Memory B cell (primary cell): Measurements from ENCODE around the gene ANLN.
A peak's percentile ranks its signal among the peaks of the same experiment; 100 is the strongest.

Experiments used
- ATAC-seq: fragments of 150-1000 bp; cut with Tn5 transposase; 2 replicates; pipeline ENCODE4 v1.10.0; 2021; ENCODE audit warnings: low read depth, mild to moderate bottlenecking, moderate library complexity
- DNase-seq, 2 donors: peaks; one replicate each; pipeline ENCODE4 v3.0.0; 2022; ENCODE audit warnings: low spot score in 2 of 2
- H3K27ac Mint-ChIP-seq: one replicate; pipeline ENCODE4 v1.8.0; 2022; ENCODE audit warnings: mild to moderate bottlenecking, moderate library complexity, mixed read lengths
- H3K27me3 Mint-ChIP-seq: one replicate; pipeline ENCODE4 v1.8.0; 2022; ENCODE audit warnings: mixed read lengths
- H3K36me3 Mint-ChIP-seq: one replicate; pipeline ENCODE4 v1.8.0; 2022; ENCODE audit warnings: mild to moderate bottlenecking, mixed read lengths
- H3K4me1 Mint-ChIP-seq: one replicate; pipeline ENCODE4 v1.8.0; 2022; ENCODE audit warnings: mixed read lengths
- H3K4me3 Mint-ChIP-seq: one replicate; pipeline ENCODE4 v1.8.0; 2022; ENCODE audit warnings: mild to moderate bottlenecking, moderate library complexity, mixed read lengths
- H3K9me3 Mint-ChIP-seq: one replicate; pipeline ENCODE4 v1.8.0; 2022; ENCODE audit warnings: mixed read lengths

Gene ANLN

DNA sequence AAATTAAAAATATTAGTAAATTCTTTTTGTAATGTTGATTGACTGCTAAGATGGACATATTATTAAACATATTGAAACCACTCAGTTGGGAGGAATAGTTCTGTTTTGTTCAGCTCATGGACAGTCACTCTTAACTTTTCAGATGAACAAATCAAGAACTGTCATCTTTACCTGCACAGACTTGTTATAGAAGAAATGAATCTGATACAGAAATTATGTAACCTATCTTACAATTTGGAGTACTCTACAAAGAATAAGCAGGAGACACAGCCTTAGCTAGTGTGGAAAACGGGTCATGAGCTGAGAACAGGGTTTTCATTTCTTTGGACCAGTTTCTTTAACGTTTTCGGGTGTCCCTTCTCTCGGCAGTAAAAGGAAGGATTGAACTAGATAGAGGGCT lies 1.2 kb upstream of the ANLN start:
- Mint-ChIP-seq H3K4me1 (peaks cover 13% of the 10 kb centered on the region), H3K4me3 (peak overlapping the region; percentile 43), H3K27ac (no peak overlapping the region), H3K27me3 (no peaks in the 10 kb centered on the region), H3K36me3 (no peaks in the 10 kb centered on the region), H3K9me3 (no peaks in the 10 kb centered on the region)
- DNase-seq (no peak), ATAC-seq (no peak)

GRCh38 chr7:36390199-36391090 lies 783 bp downstream of the ANLN start:
- Mint-ChIP-seq H3K27me3 (no peaks in the 10 kb centered on the region), H3K4me3 (peak overlapping the region; percentile 77), H3K36me3 (no peaks in the 10 kb centered on the region), H3K9me3 (no peaks in the 10 kb centered on the region), H3K27ac (peak overlapping the region; percentile 15), H3K4me1 (peaks cover 13% of the 10 kb centered on the region)
- DNase-seq, result no peak
- no peak for ATAC-seq

DNA sequence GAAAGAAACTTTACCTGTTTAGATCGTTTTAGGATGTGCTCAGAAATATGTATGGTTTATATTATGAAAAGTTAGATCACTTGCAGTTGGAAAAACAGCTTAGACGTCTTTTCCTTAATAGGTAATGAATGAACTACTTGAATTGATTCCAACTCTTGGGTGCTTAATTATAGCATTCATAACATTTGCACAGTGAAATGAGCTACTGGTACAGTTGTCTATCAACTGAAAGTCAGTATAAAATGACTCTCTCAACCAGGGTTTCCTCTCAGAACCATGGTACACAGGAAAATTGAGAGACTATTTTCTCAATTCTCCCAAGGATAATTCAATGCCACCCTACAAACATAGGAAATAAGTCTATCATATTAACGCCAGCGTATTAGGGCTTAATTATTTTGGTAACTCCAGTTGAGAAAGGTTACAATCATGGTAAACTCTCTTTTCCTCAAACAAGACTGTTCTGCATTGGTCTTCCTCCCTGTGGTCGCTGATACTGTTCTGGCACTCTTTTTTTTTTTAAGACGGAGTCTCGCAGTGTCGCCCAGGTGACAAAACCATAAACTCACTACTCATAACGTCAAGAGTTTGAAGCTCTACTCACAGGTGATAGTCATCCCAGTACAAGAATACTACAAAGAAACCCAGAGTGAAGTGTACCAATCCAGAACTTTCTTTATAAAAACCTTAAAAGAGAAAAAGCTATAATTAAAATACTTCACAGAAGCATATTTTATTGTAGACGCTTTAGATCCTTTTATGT lies 2.0 kb downstream of the ANLN start:
- peaks cover 13% of the 10 kb centered on the region for H3K4me1 Mint-ChIP-seq
- H3K9me3 Mint-ChIP-seq, result no peaks in the 10 kb centered on the region
- DNase-seq, result no peak
- H3K36me3 Mint-ChIP-seq, result no peaks in the 10 kb centered on the region
- H3K27me3 Mint-ChIP-seq, result no peaks in the 10 kb centered on the region
- peak overlapping the region; percentile 46 for H3K4me3 Mint-ChIP-seq
- no peak for ATAC-seq
- H3K27ac Mint-ChIP-seq, result no peak overlapping the region

- Mint-ChIP-seq H3K27me3 (peaks cover 2% of the 10 kb centered on the region), H3K36me3 (no peaks in the 10 kb centered on the region), H3K4me1 (peaks cover 13% of the 10 kb centered on the region), H3K27ac (no peak overlapping the region), H3K9me3 (no peaks in the 10 kb centered on the region), H3K4me3 (no peak overlapping the region)
- DNase-seq, result no peak
- no peak for ATAC-seq
Observed at GRCh38 chr7:36393826-36394225, 4.2 kb downstream of the ANLN start.

- ATAC-seq, result no peak
- no peaks in the 10 kb centered on the region for H3K36me3 Mint-ChIP-seq
- no peak for DNase-seq
- no peaks in the 10 kb centered on the region for H3K9me3 Mint-ChIP-seq
- peaks cover 9% of the 10 kb centered on the region for H3K4me1 Mint-ChIP-seq
- no peak overlapping the region for H3K4me3 Mint-ChIP-seq
- H3K27me3 Mint-ChIP-seq, result peaks cover 2% of the 10 kb centered on the region
- no peak overlapping the region for H3K27ac Mint-ChIP-seq
Observed at GRCh38 chr7:36395171-36395894, 5.7 kb downstream of the ANLN start.

- no peak for DNase-seq
- no peak overlapping the region for H3K4me3 Mint-ChIP-seq
- H3K27ac Mint-ChIP-seq, result no peak overlapping the region
- no peak for ATAC-seq
- H3K9me3 Mint-ChIP-seq, result no peaks in the 10 kb centered on the region
- H3K36me3 Mint-ChIP-seq, result no peaks in the 10 kb centered on the region
- peaks cover 3% of the 10 kb centered on the region for H3K4me1 Mint-ChIP-seq
- H3K27me3 Mint-ChIP-seq, result peaks cover 2% of the 10 kb centered on the region
Observed at GRCh38 chr7:36396150-36396549, 6.5 kb downstream of the ANLN start.

- Mint-ChIP-seq H3K4me1 (no peaks in the 10 kb centered on the region), H3K9me3 (no peaks in the 10 kb centered on the region), H3K36me3 (no peaks in the 10 kb centered on the region), H3K27me3 (peaks cover 2% of the 10 kb centered on the region), H3K27ac (no peak overlapping the region), H3K4me3 (no peak overlapping the region)
- DNase-seq (no peak), ATAC-seq (no peak)
Observed at GRCh38 chr7:36400036-36400435, 10.4 kb downstream of the ANLN start.

GRCh38 chr7:36400606-36401005 lies 10.9 kb downstream of the ANLN start:
- ATAC-seq (no peak), DNase-seq (no peak)
- Mint-ChIP-seq H3K27me3 (peaks cover 2% of the 10 kb centered on the region), H3K9me3 (no peaks in the 10 kb centered on the region), H3K4me1 (peaks cover 2% of the 10 kb centered on the region), H3K27ac (no peak overlapping the region), H3K4me3 (no peak overlapping the region), H3K36me3 (no peaks in the 10 kb centered on the region)

DNA sequence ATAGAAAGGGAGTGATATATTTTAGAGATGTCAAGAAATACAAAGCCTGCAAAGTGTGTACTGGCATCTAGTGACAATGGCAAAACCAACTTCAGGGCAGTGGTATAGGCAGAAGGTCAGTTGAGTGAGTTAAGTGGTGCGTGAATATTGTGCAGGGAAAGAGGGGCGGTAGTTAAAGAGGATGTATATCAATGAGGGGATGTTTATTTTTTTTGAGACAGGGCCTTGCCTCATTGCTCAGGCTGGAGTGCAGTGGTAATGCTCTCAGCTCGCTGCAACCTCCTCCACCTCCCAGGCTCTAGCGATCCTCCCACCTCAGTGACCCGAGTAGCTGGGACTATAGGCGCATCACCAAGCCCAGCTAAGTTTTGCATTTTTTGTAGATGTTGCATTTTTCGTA lies 13.8 kb downstream of the ANLN start:
- H3K4me1 Mint-ChIP-seq, result peaks cover 2% of the 10 kb centered on the region
- H3K36me3 Mint-ChIP-seq, result no peaks in the 10 kb centered on the region
- H3K27me3 Mint-ChIP-seq, result peaks cover 2% of the 10 kb centered on the region

GRCh38 chr7:36404639-36405408 lies 15.2 kb downstream of the ANLN start:
- ATAC-seq (no peak), DNase-seq (no peak)
- peaks cover 2% of the 10 kb centered on the region for H3K4me1 Mint-ChIP-seq
- H3K27me3 Mint-ChIP-seq, result no peaks in the 10 kb centered on the region
- no peak overlapping the region for H3K4me3 Mint-ChIP-seq
- no peaks in the 10 kb centered on the region for H3K9me3 Mint-ChIP-seq
- H3K36me3 Mint-ChIP-seq, result no peaks in the 10 kb centered on the region
- no peak overlapping the region for H3K27ac Mint-ChIP-seq

More for the DNA sequence above, 13.8 kb downstream of the ANLN start:
- no peak overlapping the region for H3K4me3 Mint-ChIP-seq
- DNase-seq (no peak), ATAC-seq (no peak)
- H3K9me3 Mint-ChIP-seq, result no peaks in the 10 kb centered on the region
- H3K27ac Mint-ChIP-seq, result no peak overlapping the region

GRCh38 chr7:36405409-36405803 lies 15.7 kb downstream of the ANLN start:
- Mint-ChIP-seq H3K4me3 (no peak overlapping the region), H3K36me3 (no peaks in the 10 kb centered on the region), H3K27ac (no peak overlapping the region), H3K27me3 (no peaks in the 10 kb centered on the region), H3K9me3 (no peaks in the 10 kb centered on the region), H3K4me1 (peaks cover 2% of the 10 kb centered on the region)
- no peak for DNase-seq
- no peak for ATAC-seq

- peaks cover 2% of the 10 kb centered on the region for H3K4me1 Mint-ChIP-seq
- no peaks in the 10 kb centered on the region for H3K9me3 Mint-ChIP-seq
- H3K27ac Mint-ChIP-seq, result no peak overlapping the region
- H3K36me3 Mint-ChIP-seq, result no peaks in the 10 kb centered on the region
- ATAC-seq (no peak), DNase-seq (no peak)
- no peaks in the 10 kb centered on the region for H3K27me3 Mint-ChIP-seq
- no peak overlapping the region for H3K4me3 Mint-ChIP-seq
Observed at GRCh38 chr7:36406156-36406555, 16.5 kb downstream of the ANLN start.

DNA sequence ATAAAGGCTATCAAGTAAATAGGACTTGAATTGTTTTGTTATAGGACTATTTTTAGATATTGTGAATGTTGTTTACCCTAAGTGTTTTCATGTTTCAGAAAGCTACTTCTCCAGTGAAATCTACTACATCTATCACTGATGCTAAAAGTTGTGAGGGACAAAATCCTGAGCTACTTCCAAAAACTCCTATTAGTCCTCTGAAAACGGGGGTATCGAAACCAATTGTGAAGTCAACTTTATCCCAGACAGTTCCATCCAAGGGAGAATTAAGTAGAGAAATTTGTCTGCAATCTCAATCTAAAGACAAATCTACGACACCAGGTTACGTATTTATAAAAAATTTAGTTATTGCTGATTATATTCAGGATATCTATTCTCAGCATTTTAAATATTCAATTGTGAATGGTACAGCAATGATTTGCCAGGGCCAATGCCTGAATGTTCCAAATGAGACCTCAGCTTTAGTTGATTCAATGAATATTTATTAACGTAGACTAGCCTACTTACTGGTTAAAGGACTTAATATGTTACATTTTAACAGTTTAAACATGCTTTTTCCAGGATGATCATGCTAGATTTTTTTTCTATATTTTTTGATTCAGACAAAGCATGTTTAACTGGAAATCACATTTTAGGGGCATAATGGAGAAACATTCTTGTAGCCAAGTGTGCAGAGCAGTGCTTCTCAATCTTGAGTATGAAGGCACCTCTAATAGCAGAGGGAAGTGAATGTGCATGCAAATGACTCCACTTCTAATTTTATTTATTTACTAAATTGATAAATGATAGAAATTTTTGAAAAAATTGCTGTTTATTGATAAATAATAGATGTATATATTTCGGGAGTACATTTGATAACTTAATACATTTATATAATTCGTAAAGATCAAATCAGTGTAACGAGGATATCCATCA lies 18.2 kb downstream of the ANLN start:
- H3K36me3 Mint-ChIP-seq, result no peaks in the 10 kb centered on the region
- ATAC-seq (no peak), DNase-seq (no peak)
- H3K27ac Mint-ChIP-seq, result no peak overlapping the region
- no peak overlapping the region for H3K4me3 Mint-ChIP-seq
- peaks cover 2% of the 10 kb centered on the region for H3K4me1 Mint-ChIP-seq
- H3K27me3 Mint-ChIP-seq, result no peaks in the 10 kb centered on the region
- no peaks in the 10 kb centered on the region for H3K9me3 Mint-ChIP-seq
